NCI-H1694 treated with DMSO at 0.1 percent for 48 hours (cell line): ENCODE measurements around the gene SFTPA2.
"Not testable (repeated sequence)": the region's sequence is repeated elsewhere in the genome, so short reads cannot be mapped to it uniquely, and the experiment has no call there.

Experiments
- DNase-seq: peaks from one replicate; lab custom pipeline; 2025; lab: John Stamatoyannopoulos, UW

Gene SFTPA2

GRCh38 chr10:79511891-79512583 is 48.2 kb downstream of the SFTPA2 start, which contains the start of gene EIF5AL1:
EIF5AL1 (plus strand) TSS chr10:79512533; CDS start chr10:79512650, 117 bp downstream.
- not testable (repeated sequence) for DNase-seq

- not testable (repeated sequence) for DNase-seq
These were observed 50.2 kb downstream of the SFTPA2 start for GRCh38 chr10:79509934-79510508.

- not testable (repeated sequence) for DNase-seq
These were observed 50.8 kb downstream of the SFTPA2 start for GRCh38 chr10:79509306-79509933.

GRCh38 chr10:79508245-79508644 is 52.0 kb downstream of the SFTPA2 start:
- DNase-seq: not testable (repeated sequence)

- no peak for DNase-seq
These were observed 52.6 kb downstream of the SFTPA2 start for GRCh38 chr10:79507440-79508167.
